Measurements from ENCODE around the gene IL1B. TPM values are rescaled to one million over a fixed set of nuclear protein-coding genes. Genes with fewer than 3 reads are reported as not detected.

IL1B gene
- total and polyA plus RNA-seq, 2 of the 8 experiments (the other 6 are each of a cell fraction or from before 2014, with no cell fraction given): not detected

- TF ChIP-seq, protein P1, sequence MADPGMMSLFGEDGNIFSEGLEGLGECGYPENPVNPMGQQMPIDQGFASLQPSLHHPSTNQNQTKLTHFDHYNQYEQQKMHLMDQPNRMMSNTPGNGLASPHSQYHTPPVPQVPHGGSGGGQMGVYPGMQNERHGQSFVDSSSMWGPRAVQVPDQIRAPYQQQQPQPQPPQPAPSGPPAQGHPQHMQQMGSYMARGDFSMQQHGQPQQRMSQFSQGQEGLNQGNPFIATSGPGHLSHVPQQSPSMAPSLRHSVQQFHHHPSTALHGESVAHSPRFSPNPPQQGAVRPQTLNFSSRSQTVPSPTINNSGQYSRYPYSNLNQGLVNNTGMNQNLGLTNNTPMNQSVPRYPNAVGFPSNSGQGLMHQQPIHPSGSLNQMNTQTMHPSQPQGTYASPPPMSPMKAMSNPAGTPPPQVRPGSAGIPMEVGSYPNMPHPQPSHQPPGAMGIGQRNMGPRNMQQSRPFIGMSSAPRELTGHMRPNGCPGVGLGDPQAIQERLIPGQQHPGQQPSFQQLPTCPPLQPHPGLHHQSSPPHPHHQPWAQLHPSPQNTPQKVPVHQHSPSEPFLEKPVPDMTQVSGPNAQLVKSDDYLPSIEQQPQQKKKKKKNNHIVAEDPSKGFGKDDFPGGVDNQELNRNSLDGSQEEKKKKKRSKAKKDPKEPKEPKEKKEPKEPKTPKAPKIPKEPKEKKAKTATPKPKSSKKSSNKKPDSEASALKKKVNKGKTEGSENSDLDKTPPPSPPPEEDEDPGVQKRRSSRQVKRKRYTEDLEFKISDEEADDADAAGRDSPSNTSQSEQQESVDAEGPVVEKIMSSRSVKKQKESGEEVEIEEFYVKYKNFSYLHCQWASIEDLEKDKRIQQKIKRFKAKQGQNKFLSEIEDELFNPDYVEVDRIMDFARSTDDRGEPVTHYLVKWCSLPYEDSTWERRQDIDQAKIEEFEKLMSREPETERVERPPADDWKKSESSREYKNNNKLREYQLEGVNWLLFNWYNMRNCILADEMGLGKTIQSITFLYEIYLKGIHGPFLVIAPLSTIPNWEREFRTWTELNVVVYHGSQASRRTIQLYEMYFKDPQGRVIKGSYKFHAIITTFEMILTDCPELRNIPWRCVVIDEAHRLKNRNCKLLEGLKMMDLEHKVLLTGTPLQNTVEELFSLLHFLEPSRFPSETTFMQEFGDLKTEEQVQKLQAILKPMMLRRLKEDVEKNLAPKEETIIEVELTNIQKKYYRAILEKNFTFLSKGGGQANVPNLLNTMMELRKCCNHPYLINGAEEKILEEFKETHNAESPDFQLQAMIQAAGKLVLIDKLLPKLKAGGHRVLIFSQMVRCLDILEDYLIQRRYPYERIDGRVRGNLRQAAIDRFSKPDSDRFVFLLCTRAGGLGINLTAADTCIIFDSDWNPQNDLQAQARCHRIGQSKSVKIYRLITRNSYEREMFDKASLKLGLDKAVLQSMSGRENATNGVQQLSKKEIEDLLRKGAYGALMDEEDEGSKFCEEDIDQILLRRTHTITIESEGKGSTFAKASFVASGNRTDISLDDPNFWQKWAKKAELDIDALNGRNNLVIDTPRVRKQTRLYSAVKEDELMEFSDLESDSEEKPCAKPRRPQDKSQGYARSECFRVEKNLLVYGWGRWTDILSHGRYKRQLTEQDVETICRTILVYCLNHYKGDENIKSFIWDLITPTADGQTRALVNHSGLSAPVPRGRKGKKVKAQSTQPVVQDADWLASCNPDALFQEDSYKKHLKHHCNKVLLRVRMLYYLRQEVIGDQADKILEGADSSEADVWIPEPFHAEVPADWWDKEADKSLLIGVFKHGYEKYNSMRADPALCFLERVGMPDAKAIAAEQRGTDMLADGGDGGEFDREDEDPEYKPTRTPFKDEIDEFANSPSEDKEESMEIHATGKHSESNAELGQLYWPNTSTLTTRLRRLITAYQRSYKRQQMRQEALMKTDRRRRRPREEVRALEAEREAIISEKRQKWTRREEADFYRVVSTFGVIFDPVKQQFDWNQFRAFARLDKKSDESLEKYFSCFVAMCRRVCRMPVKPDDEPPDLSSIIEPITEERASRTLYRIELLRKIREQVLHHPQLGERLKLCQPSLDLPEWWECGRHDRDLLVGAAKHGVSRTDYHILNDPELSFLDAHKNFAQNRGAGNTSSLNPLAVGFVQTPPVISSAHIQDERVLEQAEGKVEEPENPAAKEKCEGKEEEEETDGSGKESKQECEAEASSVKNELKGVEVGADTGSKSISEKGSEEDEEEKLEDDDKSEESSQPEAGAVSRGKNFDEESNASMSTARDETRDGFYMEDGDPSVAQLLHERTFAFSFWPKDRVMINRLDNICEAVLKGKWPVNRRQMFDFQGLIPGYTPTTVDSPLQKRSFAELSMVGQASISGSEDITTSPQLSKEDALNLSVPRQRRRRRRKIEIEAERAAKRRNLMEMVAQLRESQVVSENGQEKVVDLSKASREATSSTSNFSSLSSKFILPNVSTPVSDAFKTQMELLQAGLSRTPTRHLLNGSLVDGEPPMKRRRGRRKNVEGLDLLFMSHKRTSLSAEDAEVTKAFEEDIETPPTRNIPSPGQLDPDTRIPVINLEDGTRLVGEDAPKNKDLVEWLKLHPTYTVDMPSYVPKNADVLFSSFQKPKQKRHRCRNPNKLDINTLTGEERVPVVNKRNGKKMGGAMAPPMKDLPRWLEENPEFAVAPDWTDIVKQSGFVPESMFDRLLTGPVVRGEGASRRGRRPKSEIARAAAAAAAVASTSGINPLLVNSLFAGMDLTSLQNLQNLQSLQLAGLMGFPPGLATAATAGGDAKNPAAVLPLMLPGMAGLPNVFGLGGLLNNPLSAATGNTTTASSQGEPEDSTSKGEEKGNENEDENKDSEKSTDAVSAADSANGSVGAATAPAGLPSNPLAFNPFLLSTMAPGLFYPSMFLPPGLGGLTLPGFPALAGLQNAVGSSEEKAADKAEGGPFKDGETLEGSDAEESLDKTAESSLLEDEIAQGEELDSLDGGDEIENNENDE (IDR thresholded peaks at IDR 0.05; ENCODE audit: insufficient replicate concordance, low read length): no peak
- TF ChIP-seq HDAC6 (IDR thresholded peaks at IDR 0.05; ENCODE audit: low read depth, low read length): no peak
- no peak for TF ChIP-seq SIN3A (conservative IDR thresholded peaks at IDR 0.05 in 1 of 2, IDR thresholded peaks at IDR 0.05 in 1 of 2; ENCODE audit: low read depth in 1 of 2, low read length in 2 of 2)
- no peak for TF ChIP-seq CEBPB (IDR thresholded peaks at IDR 0.05; ENCODE audit: low read depth, low read length)
- TF ChIP-seq, protein P2, sequence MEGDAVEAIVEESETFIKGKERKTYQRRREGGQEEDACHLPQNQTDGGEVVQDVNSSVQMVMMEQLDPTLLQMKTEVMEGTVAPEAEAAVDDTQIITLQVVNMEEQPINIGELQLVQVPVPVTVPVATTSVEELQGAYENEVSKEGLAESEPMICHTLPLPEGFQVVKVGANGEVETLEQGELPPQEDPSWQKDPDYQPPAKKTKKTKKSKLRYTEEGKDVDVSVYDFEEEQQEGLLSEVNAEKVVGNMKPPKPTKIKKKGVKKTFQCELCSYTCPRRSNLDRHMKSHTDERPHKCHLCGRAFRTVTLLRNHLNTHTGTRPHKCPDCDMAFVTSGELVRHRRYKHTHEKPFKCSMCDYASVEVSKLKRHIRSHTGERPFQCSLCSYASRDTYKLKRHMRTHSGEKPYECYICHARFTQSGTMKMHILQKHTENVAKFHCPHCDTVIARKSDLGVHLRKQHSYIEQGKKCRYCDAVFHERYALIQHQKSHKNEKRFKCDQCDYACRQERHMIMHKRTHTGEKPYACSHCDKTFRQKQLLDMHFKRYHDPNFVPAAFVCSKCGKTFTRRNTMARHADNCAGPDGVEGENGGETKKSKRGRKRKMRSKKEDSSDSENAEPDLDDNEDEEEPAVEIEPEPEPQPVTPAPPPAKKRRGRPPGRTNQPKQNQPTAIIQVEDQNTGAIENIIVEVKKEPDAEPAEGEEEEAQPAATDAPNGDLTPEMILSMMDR (IDR thresholded peaks at IDR 0.05; ENCODE audit: control extremely low read depth in 1 of 3, insufficient read depth in 1 of 3, low read depth in 1 of 3, low read length in 3 of 3): no peak
- TF ChIP-seq ATF3 (IDR thresholded peaks at IDR 0.05; ENCODE audit: insufficient read depth, low read depth, low read length): no peak
- no peak for TF ChIP-seq CTBP2 (IDR thresholded peaks at IDR 0.05; ENCODE audit: borderline replicate concordance, insufficient read depth, insufficient read length, low read length)
- no peak for TF ChIP-seq FOSL1 (IDR thresholded peaks at IDR 0.05; ENCODE audit: insufficient read depth, low read depth, low read length)
Measured at GRCh38 chr2:112886291-112886690, 49.7 kb upstream of the IL1B start (continued).

Measured in H1 (cell line).